H9 (cell line): Measurements from ENCODE around the gene DPF1. TPM values are rescaled to one million over a fixed set of nuclear protein-coding genes. Genes with fewer than 3 reads are reported as not detected.

Source experiments
- DNase-seq: peaks from one replicate; pipeline ENCODE4 v3.0.0-alpha.2; 2017
- H2AFZ ChIP-seq: one replicate; pipeline ENCODE4 v1.6.1; 2013; ENCODE audit warnings: mild to moderate bottlenecking, low read length, control low read depth, moderate library complexity
- H2AK5ac ChIP-seq: 2 replicates; pipeline ENCODE4 v1.6.1; 2013; ENCODE audit warnings: low read length, control low read depth, mixed read lengths; ENCODE audit not compliant: insufficient read length
- H2BK120ac ChIP-seq: one replicate; pipeline ENCODE4 v1.6.1; 2013; ENCODE audit warnings: low read depth, mild to moderate bottlenecking, low read length, control low read depth, inconsistent platforms; ENCODE audit not compliant: poor library complexity, severe bottlenecking
- H2BK12ac ChIP-seq: 2 replicates; pipeline ENCODE4 v1.6.1; 2013; ENCODE audit warnings: low read length, control low read depth, mixed read lengths, low read depth; ENCODE audit not compliant: insufficient read length
- H2BK15ac ChIP-seq: 2 replicates; pipeline ENCODE4 v1.6.1; 2013; ENCODE audit warnings: low read depth, low read length, control low read depth
- H2BK20ac ChIP-seq: one replicate; pipeline ENCODE4 v1.6.1; 2013; ENCODE audit warnings: low read depth, mild to moderate bottlenecking, low read length, control low read depth, inconsistent platforms; ENCODE audit not compliant: poor library complexity, severe bottlenecking
- H2BK5ac ChIP-seq: 2 replicates; pipeline ENCODE4 v1.6.1; 2013; ENCODE audit warnings: low read length, control low read depth, mixed read lengths; ENCODE audit not compliant: insufficient read length
- H3K14ac ChIP-seq: 2 replicates; pipeline ENCODE4 v1.6.1; 2013; ENCODE audit warnings: low read length, control low read depth; ENCODE audit not compliant: insufficient read depth
- H3K18ac ChIP-seq: 2 replicates; pipeline ENCODE4 v1.6.1; 2013; ENCODE audit warnings: low read depth, mild to moderate bottlenecking, mixed read lengths, low read length, control low read depth; ENCODE audit not compliant: insufficient read length
- H3K23ac ChIP-seq: 2 replicates; pipeline ENCODE4 v1.6.1; 2013; ENCODE audit warnings: low read length, control low read depth, mixed read lengths, low read depth; ENCODE audit not compliant: insufficient read length
- H3K23me2 ChIP-seq: 2 replicates; pipeline ENCODE4 v1.6.1; 2013; ENCODE audit warnings: low read depth, mild to moderate bottlenecking, mixed read lengths, low read length, control low read depth; ENCODE audit not compliant: insufficient read length, poor library complexity, severe bottlenecking
- H3K27ac ChIP-seq: 2 replicates; pipeline ENCODE4 v1.5.1; 2013; ENCODE audit warnings: low read length, control low read depth, mixed read lengths, low read depth; ENCODE audit not compliant: insufficient read length
- H3K27me3 ChIP-seq: 2 replicates; pipeline ENCODE4 v1.6.1; 2013; ENCODE audit warnings: low read length, control low read depth, inconsistent platforms; ENCODE audit not compliant: insufficient read depth
- H3K4ac ChIP-seq: 2 replicates; pipeline ENCODE4 v1.6.1; 2013; ENCODE audit warnings: low read depth, mild to moderate bottlenecking, control low read depth, inconsistent platforms, low read length, moderate library complexity
- H3K4me1 ChIP-seq: 2 replicates; pipeline ENCODE4 v1.6.1; 2013; ENCODE audit warnings: low read length, control low read depth, inconsistent platforms; ENCODE audit not compliant: insufficient read depth
- H3K4me2 ChIP-seq: 2 replicates; pipeline ENCODE4 v1.6.1; 2013; ENCODE audit warnings: low read length, control low read depth, mixed read lengths; ENCODE audit not compliant: insufficient read length, insufficient read depth
- H3K56ac ChIP-seq: 2 replicates; pipeline ENCODE4 v1.6.1; 2013; ENCODE audit warnings: low read depth, mild to moderate bottlenecking, mixed read lengths, low read length, control low read depth; ENCODE audit not compliant: insufficient read length
- H3K79me1 ChIP-seq: 2 replicates; pipeline ENCODE4 v1.6.1; 2013; ENCODE audit warnings: low read depth, mild to moderate bottlenecking, moderate library complexity, low read length, control low read depth, inconsistent platforms; ENCODE audit not compliant: insufficient read depth, poor library complexity, severe bottlenecking
- H3K79me2 ChIP-seq: 2 replicates; pipeline ENCODE4 v1.6.1; 2013; ENCODE audit warnings: low read length, control low read depth, inconsistent platforms; ENCODE audit not compliant: insufficient read depth
- H3K9ac ChIP-seq: 2 replicates; pipeline ENCODE4 v1.6.1; 2013; ENCODE audit warnings: low read length, control low read depth, mixed read lengths; ENCODE audit not compliant: insufficient read length; ENCODE audit errors: extremely low read depth
- H3K9me3 ChIP-seq: one replicate; pipeline ENCODE4 v1.6.1; 2013; ENCODE audit warnings: low read depth, low read length, inconsistent platforms; ENCODE audit not compliant: control insufficient read depth
- H3T11ph ChIP-seq: one replicate; pipeline ENCODE4 v1.6.1; 2013; ENCODE audit warnings: mild to moderate bottlenecking, low read length, control low read depth, inconsistent platforms
- H4K20me1 ChIP-seq: one replicate; pipeline ENCODE4 v1.6.1; 2013; ENCODE audit not compliant: control insufficient read depth, insufficient read length, insufficient read depth
- H4K5ac ChIP-seq: 2 replicates; pipeline ENCODE4 v1.6.1; 2013; ENCODE audit warnings: low read depth, mild to moderate bottlenecking, mixed read lengths, low read length, control low read depth; ENCODE audit not compliant: insufficient read length
- H4K8ac ChIP-seq: replicated peaks from 2 replicates; pipeline ENCODE4 v1.6.1; 2013; ENCODE audit warnings: low read length, control low read depth, mixed read lengths, low read depth; ENCODE audit not compliant: insufficient read length
- H4K91ac ChIP-seq: 2 replicates; pipeline ENCODE4 v1.6.1; 2013; ENCODE audit warnings: low read depth, mild to moderate bottlenecking, moderate library complexity, mixed read lengths, low read length, control low read depth; ENCODE audit not compliant: insufficient read length
- H3K27ac Mint-ChIP-seq, 3 experiments: 2 replicates in 2 of 3; 3 replicates in 1 of 3; pipeline ENCODE4 v1.8.0; 2020 to 2021; ENCODE audit warnings: mixed read lengths in 3 of 3, mild to moderate bottlenecking in 1 of 3, moderate library complexity in 1 of 3
- H3K27me3 Mint-ChIP-seq: 2 replicates; pipeline ENCODE4 v1.8.0; 2021; ENCODE audit warnings: low read depth, mild to moderate bottlenecking, moderate library complexity, mixed read lengths
- H3K36me3 Mint-ChIP-seq, 3 experiments: 2 replicates in 2 of 3; 3 replicates in 1 of 3; pipeline ENCODE4 v1.8.0; 2020 to 2021; ENCODE audit warnings: low read depth in 3 of 3, mixed read lengths in 3 of 3; ENCODE audit not compliant: insufficient read depth in 1 of 3
- H3K4me1 Mint-ChIP-seq, 2 experiments: 2 replicates each; pipeline ENCODE4 v1.8.0; 2020; ENCODE audit warnings: mixed read lengths in 2 of 2
- H3K4me3 Mint-ChIP-seq, 2 experiments: 2 replicates in 1 of 2; 3 replicates in 1 of 2; pipeline ENCODE4 v1.8.0; 2020 to 2021; ENCODE audit warnings: mild to moderate bottlenecking in 2 of 2, mixed read lengths in 2 of 2, moderate library complexity in 1 of 2
- H3K9me3 Mint-ChIP-seq, 2 experiments: 2 replicates in 1 of 2; 3 replicates in 1 of 2; pipeline ENCODE4 v1.8.0; 2020; ENCODE audit warnings: mild to moderate bottlenecking in 2 of 2, mixed read lengths in 2 of 2, moderate library complexity in 1 of 2
- WGBS: extraction: QIAGEN DNeasy Blood & Tissue Kit; methylation state at CpG from one replicate; pipeline ENCODE4 v1.1.7; 2013; ENCODE audit warnings: missing lambda C conversion rate, low lambda C conversion rate, mixed read lengths; ENCODE audit not compliant: insufficient read length; ENCODE audit errors: extremely low coverage; 5-methylcytosine and 5-hydroxymethylcytosine counted together
- total RNA-seq: library from RNA; stranded (reverse); gene quantifications from 2 replicates; pipeline ENCODE4 v1.2.1, GENCODE V29; 2021
- TF ChIP-seq, protein P1 (sequence below): fragments of 200-600 bp; sonication (generic); conservative IDR thresholded peaks from 3 replicates; pipeline ENCODE4 v1.8.0; 2021; ENCODE audit warnings: antibody characterized with exemption, mild to moderate bottlenecking

Gene DPF1
- total RNA-seq, 1 experiment from 2014 or later = 12.0 TPM

DNA sequence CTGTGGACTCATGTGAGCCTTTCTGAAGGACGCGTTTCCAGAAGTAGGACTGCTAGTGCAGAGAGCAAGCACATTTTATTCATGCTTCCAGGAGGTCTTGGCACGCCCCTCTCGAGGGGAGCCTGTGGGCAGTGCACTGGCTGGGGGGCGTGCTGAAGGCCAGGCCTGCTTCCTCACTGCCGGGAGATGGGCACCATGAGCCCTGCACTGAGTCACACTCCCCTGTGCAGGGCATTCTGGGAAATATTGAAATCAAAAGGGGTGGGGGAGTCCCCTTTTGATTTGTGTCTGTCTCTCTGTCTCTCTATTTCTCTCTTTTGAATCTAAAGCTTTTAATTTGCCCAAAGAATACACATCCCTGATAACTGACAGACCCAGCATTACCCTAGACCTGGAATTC is 34.0 kb downstream of the DPF1 start:
- Histone ChIP-seq H2AFZ (no peak overlapping the region), H3K27ac (no peak overlapping the region), H3K79me2 (no peaks in the 10 kb centered on the region), H3K4me1 (no peaks in the 10 kb centered on the region), H3T11ph (no peak overlapping the region), H2AK5ac (no peak overlapping the region), H4K20me1 (peaks cover 2% of the 10 kb centered on the region), H3K23ac (no peak overlapping the region), H3K79me1 (no peaks in the 10 kb centered on the region), H3K4me2 (no peak overlapping the region), H3K9me3 (no peaks in the 10 kb centered on the region), H2BK12ac (no peak overlapping the region), H4K91ac (no peak overlapping the region), H2BK20ac (no peak overlapping the region), H3K14ac (no peak overlapping the region), H3K27me3 (no peaks in the 10 kb centered on the region), H3K18ac (no peak overlapping the region), H3K23me2 (no peaks in the 10 kb centered on the region), H2BK120ac (no peak overlapping the region), H3K56ac (no peak overlapping the region), H3K9ac (no peak overlapping the region), H3K4ac (no peak overlapping the region), H2BK5ac (no peak overlapping the region), H4K8ac (no peak overlapping the region), H2BK15ac (no peak overlapping the region), H4K5ac (no peak overlapping the region)
- no peaks in the 10 kb centered on the region for H3K9me3 Mint-ChIP-seq
- H3K36me3 Mint-ChIP-seq = peaks cover 5 to 13% (median 12%) of the 10 kb centered on the region in 3 experiments
- H3K4me1 Mint-ChIP-seq = no peaks in the 10 kb centered on the region; a peak in 1 of 4 replicates
- WGBS = no CpG with 5 or more reads among the region's 6 CpGs
- H3K4me3 Mint-ChIP-seq = no peak overlapping the region
- no peak for DNase-seq
- TF ChIP-seq, protein P1, sequence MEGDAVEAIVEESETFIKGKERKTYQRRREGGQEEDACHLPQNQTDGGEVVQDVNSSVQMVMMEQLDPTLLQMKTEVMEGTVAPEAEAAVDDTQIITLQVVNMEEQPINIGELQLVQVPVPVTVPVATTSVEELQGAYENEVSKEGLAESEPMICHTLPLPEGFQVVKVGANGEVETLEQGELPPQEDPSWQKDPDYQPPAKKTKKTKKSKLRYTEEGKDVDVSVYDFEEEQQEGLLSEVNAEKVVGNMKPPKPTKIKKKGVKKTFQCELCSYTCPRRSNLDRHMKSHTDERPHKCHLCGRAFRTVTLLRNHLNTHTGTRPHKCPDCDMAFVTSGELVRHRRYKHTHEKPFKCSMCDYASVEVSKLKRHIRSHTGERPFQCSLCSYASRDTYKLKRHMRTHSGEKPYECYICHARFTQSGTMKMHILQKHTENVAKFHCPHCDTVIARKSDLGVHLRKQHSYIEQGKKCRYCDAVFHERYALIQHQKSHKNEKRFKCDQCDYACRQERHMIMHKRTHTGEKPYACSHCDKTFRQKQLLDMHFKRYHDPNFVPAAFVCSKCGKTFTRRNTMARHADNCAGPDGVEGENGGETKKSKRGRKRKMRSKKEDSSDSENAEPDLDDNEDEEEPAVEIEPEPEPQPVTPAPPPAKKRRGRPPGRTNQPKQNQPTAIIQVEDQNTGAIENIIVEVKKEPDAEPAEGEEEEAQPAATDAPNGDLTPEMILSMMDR = no peak
- peak overlapping the region; percentile 15 to 87 (median 86); a peak in 5 of 7 replicates for H3K27ac Mint-ChIP-seq
- H3K27me3 Mint-ChIP-seq = peaks cover 1% of the 10 kb centered on the region; the same call in 1 of the 2 replicates
